GM19099 (cell line): ENCODE data around the gene NRF1.

Source experiments
- POLR2A ChIP-seq: IDR thresholded peaks from 3 replicates; pipeline ENCODE4 v1.6.1; 2011; ENCODE audit warnings: low read depth; ENCODE audit not compliant: insufficient read length; ENCODE audit errors: extremely low read depth

The NRF1 gene

DNA sequence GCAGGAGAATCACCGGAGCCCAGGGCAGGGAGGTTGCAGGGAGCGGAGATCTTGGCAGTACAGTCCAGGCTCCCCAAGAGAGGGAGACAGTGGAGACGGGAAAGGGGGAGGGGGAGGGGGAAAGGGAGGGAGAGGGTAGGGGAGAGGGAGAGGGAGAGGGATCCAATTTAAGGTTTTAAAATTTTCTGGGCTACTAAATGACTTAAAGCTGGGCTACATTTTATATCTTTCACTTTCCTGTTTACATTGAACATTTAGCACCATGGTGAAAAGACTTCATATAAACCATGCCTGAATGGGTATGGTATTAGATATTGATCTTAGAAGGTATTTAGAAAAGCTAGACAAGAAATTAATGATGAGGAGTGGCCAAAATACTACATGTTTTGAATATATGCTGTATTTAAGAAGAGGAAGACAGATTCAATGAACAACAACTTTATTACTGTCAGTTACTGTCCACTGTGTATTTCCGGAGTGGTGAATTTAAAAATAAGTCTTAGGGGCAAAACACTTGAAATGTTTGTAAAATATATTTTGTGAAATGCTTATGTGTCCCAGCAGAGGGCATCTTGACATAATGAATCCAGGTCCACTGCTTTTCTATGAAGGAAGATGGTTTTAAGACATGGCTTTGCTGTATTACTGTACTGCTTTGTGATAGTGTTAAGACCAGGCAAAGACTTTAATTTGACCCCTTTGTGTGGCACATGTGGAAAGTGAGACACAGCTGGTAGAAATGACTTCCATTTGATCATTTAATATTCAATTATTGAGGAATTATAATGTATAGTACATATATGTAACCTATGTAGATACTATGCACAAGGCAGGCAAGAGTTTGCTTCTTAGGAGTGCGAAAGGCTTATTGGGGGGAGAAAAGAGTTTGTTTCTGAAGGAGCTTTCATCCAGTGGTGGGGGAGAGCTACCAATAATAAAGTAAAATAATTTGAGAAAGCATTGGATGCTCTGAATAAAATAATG, 52.8 kb downstream of the NRF1 start:
- no peak for TF ChIP-seq POLR2A

DNA sequence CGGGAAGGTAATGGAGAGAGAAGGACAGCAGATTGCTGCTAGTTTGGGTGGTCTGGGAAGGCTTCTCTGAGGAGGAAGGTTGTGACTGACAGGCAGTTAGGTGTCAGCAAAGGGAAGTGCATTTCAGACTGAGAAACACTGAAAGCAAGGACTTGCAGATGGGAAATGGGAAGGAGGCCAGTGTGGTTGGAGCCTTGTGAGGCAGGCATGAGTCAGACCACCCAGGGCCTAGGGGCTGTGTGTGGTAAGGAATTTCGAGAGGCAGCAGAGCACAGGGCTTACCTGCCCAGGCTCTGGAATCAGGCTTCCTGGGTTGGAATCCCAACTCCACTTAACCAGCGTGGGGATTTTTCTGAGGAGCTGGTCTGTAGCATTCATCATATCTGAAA, 53.5 kb downstream of the NRF1 start:
- no peak for TF ChIP-seq POLR2A

DNA sequence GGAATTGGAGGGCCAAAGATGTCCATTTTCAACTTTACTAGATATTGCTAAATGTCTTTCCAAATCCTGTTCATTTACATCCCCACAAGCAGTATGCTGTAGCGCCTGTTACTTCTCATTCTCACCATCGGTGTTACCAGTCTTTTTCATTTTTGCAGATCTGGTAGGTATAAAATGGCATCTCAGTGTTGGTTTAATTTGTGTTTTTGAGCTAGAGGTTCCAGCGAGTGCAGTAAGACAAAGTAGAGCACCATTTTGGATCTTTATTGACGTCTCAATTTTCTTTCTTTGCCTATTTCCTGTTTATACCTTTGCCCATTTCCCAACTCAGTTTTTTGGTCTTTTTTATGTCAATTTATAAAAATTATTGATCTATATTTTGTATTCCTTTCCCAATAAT, 55.6 kb downstream of the NRF1 start:
- no peak for TF ChIP-seq POLR2A

DNA sequence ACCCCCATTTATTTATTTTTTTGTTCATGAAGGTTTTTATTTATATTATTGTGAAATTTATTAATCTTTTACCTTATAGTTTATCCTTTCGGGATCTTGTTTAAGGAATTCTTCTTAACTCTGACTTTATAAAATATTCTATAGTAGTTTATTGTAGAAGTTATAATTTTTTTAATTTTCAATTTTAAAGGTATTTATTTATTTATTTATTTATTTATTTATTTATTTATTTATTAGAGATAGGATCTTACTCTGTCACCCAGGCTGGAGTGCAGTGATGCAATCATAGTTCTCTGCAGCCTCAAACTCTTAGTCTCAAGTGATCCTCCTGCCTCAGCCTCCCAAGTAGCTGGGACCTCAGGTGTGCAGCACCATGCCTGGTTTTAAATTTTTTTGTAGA, 56.0 kb downstream of the NRF1 start:
- no peak for TF ChIP-seq POLR2A

DNA sequence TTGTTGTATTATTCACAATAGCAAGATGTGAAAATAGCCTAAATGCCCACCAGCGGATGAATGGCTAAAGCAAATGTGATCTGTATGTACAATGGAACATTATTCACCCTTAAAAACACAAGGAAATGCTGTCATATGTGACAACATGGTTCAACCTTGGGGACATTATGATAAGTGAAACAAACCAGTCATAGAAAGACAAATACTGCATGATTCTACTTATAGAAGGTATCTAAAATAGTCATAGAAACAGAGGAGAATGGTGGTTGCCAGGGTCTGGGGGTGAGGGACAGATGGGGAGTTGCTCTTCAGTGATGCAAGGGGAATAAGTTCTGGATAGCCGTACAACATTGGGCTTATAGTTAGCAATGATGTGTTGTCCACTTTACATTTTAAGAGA, 58.4 kb downstream of the NRF1 start:
- TF ChIP-seq POLR2A, result no peak

DNA sequence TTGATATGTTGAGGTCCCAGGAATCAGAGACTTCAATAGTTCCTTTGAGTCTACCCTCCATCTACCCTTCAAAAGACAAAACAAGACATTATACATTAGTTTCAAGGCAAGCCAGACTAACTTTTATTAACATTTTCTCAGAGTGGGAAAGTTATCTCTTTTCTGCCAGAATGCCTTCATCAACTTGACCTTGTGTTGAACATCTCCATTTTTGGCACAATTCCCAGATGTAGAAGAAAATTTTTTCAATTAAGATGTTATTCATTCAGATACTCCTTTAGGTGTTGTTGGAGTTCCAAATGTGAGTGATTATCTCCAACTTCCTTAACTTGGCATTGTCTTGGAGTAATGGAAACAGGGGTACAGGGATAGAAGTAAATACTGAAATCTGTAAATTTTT, 59.1 kb downstream of the NRF1 start:
- no peak for TF ChIP-seq POLR2A

DNA sequence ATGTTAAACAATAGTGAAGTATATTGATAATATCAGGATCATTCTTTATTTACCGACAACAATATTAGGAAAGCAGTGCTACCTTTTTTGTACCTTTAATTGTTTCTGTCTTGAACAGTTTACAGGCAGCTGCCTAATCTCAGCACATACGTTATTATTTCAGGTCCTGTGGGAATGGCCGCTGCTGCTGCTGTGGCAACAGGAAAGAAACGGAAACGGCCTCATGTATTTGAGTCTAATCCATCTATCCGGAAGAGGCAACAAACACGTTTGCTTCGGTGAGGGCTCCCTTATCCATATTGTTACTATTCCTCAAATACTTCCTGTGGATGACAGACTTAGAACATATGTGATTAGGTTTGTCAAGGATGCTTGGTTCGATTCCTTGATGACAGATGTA, 59.7 kb downstream of the NRF1 start:
- no peak for TF ChIP-seq POLR2A

DNA sequence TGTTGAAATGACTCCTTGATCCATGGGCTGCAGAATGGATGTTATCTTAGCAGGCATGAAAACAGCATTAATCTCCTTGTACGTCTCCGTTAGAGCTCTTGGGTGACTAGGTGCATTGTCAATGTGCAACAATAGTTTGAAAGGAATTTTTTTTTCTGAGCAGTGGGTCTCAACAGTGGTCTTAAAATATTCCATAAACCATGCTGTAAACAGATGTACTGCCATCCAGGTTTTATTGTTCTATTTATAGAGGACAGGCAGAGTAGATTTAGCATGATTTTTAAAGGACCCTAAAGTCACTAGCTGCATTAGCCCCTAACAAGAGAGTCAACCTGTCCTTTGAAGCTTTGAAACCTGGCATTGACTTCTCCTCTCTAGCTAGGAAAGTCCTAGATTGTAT, 64.0 kb downstream of the NRF1 start:
- TF ChIP-seq POLR2A, result no peak

DNA sequence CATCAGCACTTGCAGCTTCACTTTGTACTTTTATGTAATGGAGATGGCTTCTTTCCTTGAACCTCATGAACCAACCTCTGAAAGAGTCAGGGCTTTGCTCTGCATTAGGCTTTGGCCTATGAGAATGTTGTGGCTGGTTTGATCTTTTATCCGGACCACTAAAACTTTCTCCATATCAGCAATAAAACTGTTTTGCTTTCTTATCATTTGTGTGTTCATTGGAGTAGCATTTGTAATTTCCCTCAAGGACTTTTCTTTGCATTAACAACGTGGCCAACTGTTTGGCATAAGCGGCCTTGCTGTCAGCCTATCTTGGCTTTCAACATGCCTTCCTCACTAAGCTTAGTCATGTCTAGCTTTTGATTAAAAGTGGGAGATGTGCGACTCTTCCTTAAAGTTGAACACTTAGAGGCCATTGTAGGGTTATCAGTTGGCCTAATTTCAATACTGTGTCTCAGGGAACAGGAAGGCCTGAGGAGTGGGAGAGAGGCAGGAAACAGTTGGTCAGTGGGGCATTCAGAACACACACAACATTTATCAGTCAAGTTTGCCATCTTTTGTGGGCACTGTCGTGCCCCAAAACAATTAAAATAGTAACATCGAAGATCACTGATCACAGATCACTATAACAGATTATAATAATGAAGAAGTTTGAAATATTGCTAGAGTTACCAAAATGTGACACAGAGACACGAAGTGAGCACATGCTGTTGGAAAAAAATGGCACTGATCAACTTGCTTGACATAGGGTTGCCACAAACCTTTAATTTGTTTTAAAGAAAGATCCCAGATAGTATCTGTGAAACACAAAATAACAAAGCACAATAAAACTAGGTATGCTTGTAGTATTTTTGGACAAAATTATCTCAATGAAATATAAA, 64.7 kb downstream of the NRF1 start:
- no peak for TF ChIP-seq POLR2A

DNA sequence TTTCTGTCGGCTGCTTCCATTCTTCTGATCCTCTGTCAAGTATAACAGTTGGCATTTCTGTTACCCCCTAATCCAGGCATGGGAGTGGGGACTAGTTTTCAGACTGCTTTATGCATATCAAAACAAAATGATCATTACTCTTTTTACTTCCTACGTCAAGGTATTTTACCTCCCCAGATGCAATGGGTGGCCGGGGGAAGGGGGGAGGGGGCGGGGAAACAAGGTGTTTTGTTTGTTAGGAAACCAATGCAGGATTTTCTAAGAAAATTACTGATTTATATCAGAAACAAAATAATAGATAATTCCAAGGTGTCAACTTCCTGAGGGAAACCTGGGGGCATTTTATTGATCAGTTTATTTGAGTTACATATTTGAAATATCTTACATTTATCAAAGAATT, 66.3 kb downstream of the NRF1 start:
- TF ChIP-seq POLR2A, result no peak

DNA sequence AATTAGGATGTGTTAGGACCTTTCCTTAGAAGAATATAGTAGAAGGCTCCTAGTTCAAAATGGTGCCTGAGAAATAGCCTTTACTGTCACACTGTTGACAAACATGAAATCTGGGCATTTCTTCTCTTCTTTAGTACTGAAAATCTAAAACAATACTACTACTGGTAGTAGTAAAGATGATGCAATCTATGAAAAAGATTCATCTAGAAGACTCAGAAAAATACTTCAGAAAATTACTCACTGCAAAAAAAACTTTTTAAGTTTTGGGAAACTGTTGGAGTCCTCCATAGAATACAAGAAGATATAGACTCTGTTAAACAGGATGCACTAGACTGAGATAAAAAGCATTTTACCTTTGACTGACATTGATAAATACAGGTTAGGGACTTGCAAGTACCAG, 67.1 kb downstream of the NRF1 start:
- no peak for TF ChIP-seq POLR2A

DNA sequence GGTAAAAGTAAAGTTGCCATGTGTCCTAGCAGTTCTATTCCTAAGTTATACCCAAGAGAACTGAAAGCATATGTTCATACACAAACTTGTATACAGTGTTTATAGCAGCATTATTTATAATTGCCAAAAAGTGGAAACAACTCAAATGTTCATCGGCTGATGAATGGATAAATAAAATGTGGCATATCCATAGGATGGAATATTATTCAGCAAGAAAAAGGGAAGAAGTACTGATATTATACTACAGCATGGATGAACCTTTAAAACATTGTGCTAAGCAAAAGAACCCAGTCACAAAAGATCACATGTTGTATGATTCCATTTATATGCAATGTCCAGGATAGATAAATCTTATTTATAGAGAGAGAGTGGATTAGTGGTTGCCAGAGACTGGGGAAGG, 68.9 kb downstream of the NRF1 start:
- TF ChIP-seq POLR2A, result no peak

DNA sequence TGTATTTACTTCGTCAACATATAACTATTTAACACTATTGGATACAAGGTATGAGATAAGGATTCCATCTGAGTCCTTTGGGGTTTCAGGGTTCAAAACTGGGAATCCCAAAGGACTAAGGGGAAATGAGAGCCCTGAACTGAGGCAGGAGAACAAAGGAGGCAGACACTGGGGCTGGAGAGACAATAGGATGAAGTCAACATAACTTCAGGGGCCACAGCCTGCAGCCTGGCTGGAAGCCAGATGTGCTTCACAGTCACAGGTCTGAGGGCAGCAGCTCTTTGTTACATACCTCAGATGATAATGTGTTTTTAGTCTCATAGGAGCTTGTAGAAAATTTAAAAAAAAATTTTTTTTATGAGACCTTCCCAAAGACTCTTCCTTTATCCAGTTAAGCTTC, 73.3 kb downstream of the NRF1 start:
- TF ChIP-seq POLR2A, result no peak

DNA sequence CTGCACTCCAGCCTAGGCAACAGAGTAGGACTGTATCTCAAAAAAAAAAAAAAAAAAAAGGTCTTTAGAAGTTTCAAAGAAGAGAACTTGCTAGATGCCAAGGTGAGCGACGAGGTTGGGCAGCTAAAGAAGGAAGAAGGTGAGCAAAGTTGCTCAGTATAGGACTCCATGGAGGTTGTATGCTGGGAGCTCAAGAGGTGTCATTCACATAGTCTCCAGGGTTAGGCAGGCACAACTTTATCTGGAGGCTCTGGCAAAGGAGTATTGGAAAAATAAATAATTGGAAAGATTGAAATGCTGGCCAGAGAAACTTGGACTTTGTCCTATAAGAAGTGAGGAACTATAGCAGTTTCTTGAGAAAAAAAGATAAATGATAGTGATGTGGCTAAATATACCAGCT, 74.5 kb downstream of the NRF1 start:
- TF ChIP-seq POLR2A, result no peak

DNA sequence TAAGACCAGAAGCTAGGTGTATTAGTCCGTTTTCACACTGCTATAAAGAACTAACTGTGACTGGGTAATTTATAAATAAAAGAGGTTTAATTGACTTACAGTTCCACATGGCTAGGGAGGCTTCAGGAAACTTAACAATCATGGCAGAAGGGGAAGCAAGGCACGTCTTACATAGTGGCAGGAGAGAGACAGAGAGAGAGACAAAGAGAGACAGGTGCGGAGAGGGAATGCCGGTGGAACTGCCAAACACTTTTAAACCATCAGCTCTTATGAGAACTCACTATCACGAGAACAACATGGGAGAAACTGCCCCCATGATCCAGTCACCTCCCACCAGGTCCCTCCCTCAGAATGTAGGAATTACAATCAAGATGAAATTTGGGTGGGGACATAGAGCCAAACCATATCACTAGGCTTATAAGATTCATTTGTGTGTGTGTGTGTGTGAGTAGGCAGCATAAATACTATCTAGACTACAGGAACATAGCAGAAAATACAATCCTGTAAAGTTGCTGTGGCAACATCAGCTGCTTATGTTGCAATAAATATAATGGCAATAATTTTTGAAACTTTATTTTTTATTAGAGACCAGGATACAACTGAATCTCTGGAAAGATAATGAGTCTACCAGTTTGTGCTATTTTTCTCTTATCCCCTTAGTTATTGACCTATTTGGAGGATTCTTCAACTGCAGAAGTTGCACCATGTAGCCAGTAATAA, 77.1 kb downstream of the NRF1 start:
- no peak for TF ChIP-seq POLR2A
